Measurements from ENCODE around the gene PTGES3.

Gene PTGES3

DNA sequence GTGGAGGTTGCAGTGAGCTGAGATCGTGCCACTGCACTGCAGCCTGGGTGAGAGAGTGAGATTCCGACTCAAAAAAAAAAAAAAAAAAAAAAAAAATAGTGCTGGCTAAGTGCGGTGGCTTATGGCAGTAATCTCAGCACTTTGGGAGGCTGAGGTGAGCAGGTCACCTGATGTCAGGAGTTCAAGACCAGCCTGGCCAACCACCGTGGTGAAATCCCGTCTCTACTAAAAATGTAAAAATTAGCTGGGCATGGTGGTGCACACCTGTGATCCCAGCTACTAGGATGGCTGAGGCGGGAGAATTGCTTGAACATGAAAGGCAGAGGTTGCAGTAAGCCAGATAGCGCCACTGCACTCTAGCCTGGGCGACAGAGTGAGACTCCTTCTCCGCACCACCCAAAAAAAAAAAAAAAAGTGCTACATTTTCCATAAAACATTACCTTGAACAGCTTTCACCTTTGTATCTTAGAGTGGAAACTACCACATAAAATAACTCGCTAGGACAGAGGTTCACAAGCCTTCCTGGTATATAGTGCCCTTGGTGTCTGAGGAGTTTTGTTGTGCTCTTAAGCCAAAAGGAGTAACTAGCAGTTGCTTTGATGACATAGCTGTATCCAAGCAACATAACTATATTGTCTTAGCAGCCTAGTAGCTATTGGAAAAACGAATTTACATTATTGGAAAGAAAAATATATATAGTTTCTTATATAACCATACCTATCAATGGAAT lies 11.1 kb downstream of the PTGES3 start:
- TF ChIP-seq ZNF8 (CRISPR knock-in tag; IDR thresholded peaks at IDR 0.05) (no peak), BACH2 (CRISPR knock-in tag; IDR thresholded peaks at IDR 0.05; ENCODE audit: borderline replicate concordance) (no peak), ZNF70 (CRISPR knock-in tag; IDR thresholded peaks at IDR 0.05) (no peak), ISL1 (CRISPR knock-in tag; IDR thresholded peaks at IDR 0.05) (no peak), SNAI2 (CRISPR knock-in tag; IDR thresholded peaks at IDR 0.05) (no peak), OSR1 (CRISPR knock-in tag; IDR thresholded peaks at IDR 0.05) (no peak), GLIS3 (CRISPR knock-in tag; IDR thresholded peaks at IDR 0.05) (no peak), TOX (CRISPR knock-in tag; IDR thresholded peaks at IDR 0.05; ENCODE audit: borderline replicate concordance) (no peak), ZFP30 (CRISPR knock-in tag; IDR thresholded peaks at IDR 0.05) (no peak)
- TF ChIP-seq, protein P1, sequence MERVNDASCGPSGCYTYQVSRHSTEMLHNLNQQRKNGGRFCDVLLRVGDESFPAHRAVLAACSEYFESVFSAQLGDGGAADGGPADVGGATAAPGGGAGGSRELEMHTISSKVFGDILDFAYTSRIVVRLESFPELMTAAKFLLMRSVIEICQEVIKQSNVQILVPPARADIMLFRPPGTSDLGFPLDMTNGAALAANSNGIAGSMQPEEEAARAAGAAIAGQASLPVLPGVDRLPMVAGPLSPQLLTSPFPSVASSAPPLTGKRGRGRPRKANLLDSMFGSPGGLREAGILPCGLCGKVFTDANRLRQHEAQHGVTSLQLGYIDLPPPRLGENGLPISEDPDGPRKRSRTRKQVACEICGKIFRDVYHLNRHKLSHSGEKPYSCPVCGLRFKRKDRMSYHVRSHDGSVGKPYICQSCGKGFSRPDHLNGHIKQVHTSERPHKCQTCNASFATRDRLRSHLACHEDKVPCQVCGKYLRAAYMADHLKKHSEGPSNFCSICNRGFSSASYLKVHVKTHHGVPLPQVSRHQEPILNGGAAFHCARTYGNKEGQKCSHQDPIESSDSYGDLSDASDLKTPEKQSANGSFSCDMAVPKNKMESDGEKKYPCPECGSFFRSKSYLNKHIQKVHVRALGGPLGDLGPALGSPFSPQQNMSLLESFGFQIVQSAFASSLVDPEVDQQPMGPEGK (CRISPR knock-in tag; IDR thresholded peaks at IDR 0.05; ENCODE audit: borderline replicate concordance): no peak
- TF ChIP-seq, protein P2, sequence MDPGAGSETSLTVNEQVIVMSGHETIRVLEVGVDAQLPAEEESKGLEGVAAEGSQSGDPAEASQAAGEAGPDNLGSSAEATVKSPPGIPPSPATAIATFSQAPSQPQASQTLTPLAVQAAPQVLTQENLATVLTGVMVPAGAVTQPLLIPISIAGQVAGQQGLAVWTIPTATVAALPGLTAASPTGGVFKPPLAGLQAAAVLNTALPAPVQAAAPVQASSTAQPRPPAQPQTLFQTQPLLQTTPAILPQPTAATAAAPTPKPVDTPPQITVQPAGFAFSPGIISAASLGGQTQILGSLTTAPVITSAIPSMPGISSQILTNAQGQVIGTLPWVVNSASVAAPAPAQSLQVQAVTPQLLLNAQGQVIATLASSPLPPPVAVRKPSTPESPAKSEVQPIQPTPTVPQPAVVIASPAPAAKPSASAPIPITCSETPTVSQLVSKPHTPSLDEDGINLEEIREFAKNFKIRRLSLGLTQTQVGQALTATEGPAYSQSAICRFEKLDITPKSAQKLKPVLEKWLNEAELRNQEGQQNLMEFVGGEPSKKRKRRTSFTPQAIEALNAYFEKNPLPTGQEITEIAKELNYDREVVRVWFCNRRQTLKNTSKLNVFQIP (CRISPR knock-in tag; IDR thresholded peaks at IDR 0.05; ENCODE audit: borderline replicate concordance, low read depth): no peak
- TF ChIP-seq, protein P3, sequence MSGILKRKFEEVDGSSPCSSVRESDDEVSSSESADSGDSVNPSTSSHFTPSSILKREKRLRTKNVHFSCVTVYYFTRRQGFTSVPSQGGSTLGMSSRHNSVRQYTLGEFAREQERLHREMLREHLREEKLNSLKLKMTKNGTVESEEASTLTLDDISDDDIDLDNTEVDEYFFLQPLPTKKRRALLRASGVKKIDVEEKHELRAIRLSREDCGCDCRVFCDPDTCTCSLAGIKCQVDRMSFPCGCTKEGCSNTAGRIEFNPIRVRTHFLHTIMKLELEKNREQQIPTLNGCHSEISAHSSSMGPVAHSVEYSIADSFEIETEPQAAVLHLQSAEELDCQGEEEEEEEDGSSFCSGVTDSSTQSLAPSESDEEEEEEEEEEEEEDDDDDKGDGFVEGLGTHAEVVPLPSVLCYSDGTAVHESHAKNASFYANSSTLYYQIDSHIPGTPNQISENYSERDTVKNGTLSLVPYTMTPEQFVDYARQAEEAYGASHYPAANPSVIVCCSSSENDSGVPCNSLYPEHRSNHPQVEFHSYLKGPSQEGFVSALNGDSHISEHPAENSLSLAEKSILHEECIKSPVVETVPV (CRISPR knock-in tag; IDR thresholded peaks at IDR 0.05): no peak
- TF ChIP-seq, protein P4, sequence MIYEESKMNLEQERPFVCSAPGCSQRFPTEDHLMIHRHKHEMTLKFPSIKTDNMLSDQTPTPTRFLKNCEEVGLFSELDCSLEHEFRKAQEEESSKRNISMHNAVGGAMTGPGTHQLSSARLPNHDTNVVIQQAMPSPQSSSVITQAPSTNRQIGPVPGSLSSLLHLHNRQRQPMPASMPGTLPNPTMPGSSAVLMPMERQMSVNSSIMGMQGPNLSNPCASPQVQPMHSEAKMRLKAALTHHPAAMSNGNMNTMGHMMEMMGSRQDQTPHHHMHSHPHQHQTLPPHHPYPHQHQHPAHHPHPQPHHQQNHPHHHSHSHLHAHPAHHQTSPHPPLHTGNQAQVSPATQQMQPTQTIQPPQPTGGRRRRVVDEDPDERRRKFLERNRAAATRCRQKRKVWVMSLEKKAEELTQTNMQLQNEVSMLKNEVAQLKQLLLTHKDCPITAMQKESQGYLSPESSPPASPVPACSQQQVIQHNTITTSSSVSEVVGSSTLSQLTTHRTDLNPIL (CRISPR knock-in tag; IDR thresholded peaks at IDR 0.05; ENCODE audit: low read depth): no peak
- no peak; the same call in 2 of the 3 replicates for ATAC-seq

- no peak for ATAC-seq
- TF ChIP-seq SNAI2 (CRISPR knock-in tag; IDR thresholded peaks at IDR 0.05) (no peak), PPARA (CRISPR knock-in tag; IDR thresholded peaks at IDR 0.05; ENCODE audit: borderline replicate concordance) (no peak), ZNF70 (CRISPR knock-in tag; IDR thresholded peaks at IDR 0.05) (no peak), OSR1 (CRISPR knock-in tag; IDR thresholded peaks at IDR 0.05) (no peak), ESRRG (CRISPR knock-in tag; IDR thresholded peaks at IDR 0.05) (no peak), ZC3H10 (CRISPR knock-in tag; IDR thresholded peaks at IDR 0.05) (no peak), RARB (CRISPR knock-in tag; IDR thresholded peaks at IDR 0.05) (no peak)
- TF ChIP-seq, protein P3 (CRISPR knock-in tag; IDR thresholded peaks at IDR 0.05): no peak
- TF ChIP-seq, protein P1 (CRISPR knock-in tag; IDR thresholded peaks at IDR 0.05; ENCODE audit: borderline replicate concordance): no peak
Measured at GRCh38 chr12:56671608-56672007, 16.5 kb downstream of the PTGES3 start.

GRCh38 chr12:56670836-56671235 lies 17.2 kb downstream of the PTGES3 start:
- ATAC-seq: no peak
- no peak for TF ChIP-seq GLIS3 (CRISPR knock-in tag; IDR thresholded peaks at IDR 0.05)
- TF ChIP-seq ARNTL (CRISPR knock-in tag; IDR thresholded peaks at IDR 0.05; ENCODE audit: borderline replicate concordance, low read depth): no peak
- TF ChIP-seq, protein P2 (CRISPR knock-in tag; IDR thresholded peaks at IDR 0.05; ENCODE audit: borderline replicate concordance, low read depth): no peak
- TF ChIP-seq ZNF8 (CRISPR knock-in tag; IDR thresholded peaks at IDR 0.05): no peak
- TF ChIP-seq RARB (CRISPR knock-in tag; IDR thresholded peaks at IDR 0.05): no peak
- TF ChIP-seq ZNF565 (CRISPR knock-in tag; conservative IDR thresholded peaks at IDR 0.05; ENCODE audit: low read depth): no peak
- TF ChIP-seq, protein P4 (CRISPR knock-in tag; IDR thresholded peaks at IDR 0.05; ENCODE audit: low read depth): no peak
- TF ChIP-seq, protein P1 (CRISPR knock-in tag; IDR thresholded peaks at IDR 0.05; ENCODE audit: borderline replicate concordance): no peak
